ENCODE results near the gene EFTUD2.
A peak's percentile ranks its signal among the peaks of the same experiment; 100 is the strongest.

The EFTUD2 gene

DNA sequence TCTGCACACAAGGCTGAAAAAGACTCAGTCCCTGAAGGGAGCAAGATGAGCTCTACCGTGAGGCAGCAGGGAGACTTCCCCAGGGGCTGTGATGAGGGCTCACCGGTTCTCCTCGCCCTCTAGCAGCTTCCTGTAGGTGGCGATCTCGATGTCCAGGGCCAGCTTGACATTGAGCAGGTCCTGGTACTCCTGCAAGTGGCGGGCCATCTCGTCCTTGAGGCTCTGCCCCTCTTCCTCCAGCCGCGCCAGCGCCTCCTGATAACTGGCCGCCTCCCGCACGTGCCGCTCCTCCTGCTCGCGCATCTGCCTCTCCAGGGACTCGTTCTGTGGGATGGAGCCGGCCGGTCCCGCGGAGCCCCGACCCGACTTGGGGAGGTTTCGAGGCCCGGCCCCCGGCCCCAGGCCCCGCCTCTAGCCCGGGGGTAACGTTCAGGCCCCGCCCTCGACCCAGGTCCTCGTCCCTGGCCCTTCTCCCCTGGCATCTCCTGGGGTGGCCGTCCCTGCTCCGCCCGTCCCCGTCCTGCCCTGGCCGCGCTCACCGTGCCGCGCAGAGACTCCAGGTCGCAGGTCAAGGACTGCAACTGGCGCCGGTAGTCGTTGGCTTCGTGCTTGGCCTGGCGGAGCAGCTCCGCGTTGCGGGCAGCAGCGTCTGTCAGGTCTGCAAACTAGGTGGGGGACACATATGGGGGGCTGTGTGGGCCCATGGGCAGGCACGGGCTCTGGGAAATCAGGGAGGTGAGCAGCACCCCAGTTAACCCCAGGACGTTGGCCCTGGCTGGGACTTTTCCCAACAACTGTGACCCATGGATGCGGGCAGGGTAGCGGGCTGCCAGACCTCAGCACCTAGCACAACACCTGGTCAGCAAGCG lies 12.1 kb upstream of the EFTUD2 start:
- H3K36me3 ChIP-seq (ENCODE audit: control insufficient read depth in 1 of 2, insufficient read depth in 2 of 2, low read length in 2 of 2), result no peaks in the 10 kb centered on the region
- H3K14ac ChIP-seq (ENCODE audit: low read length), result no peak overlapping the region
- no peak overlapping the region for H2BK12ac ChIP-seq (ENCODE audit: low read length)
- peak overlapping the region; percentile 69 for H3K4me2 ChIP-seq (ENCODE audit: low read length)
- no peak overlapping the region for H3K27ac ChIP-seq (ENCODE audit: low read depth, low read length)
- no peak overlapping the region for H3K9ac ChIP-seq (ENCODE audit: low read length)
- no peak overlapping the region for H2BK5ac ChIP-seq (ENCODE audit: low read depth, low read length, poor library complexity)
- no peak overlapping the region for H4K91ac ChIP-seq (ENCODE audit: low read depth, low read length)
- H3K79me2 ChIP-seq (ENCODE audit: control insufficient read depth, insufficient read depth, low read length, poor library complexity), result no peaks in the 10 kb centered on the region
- H3K9me3 ChIP-seq (ENCODE audit: insufficient read depth, low read depth, low read length), result no peaks in the 10 kb centered on the region
- peak overlapping the region; percentile 27 for H3K4me3 ChIP-seq (ENCODE audit: low read depth, low read length)
- no peak overlapping the region for H3K18ac ChIP-seq (ENCODE audit: low read length)
- H3K4me1 ChIP-seq (ENCODE audit: control insufficient read depth in 1 of 2, insufficient read depth in 2 of 2, low read length in 2 of 2), result peaks cover 3 to 6% of the 10 kb centered on the region in 2 experiments
- no peak overlapping the region for H4K12ac ChIP-seq (ENCODE audit: low read depth, low read length)
- no peak overlapping the region for H2BK120ac ChIP-seq (ENCODE audit: insufficient read depth, low read length, poor library complexity)
- no peak overlapping the region for H4K8ac ChIP-seq (ENCODE audit: low read depth, low read length)
- H3K4ac ChIP-seq (ENCODE audit: low read depth, low read length), result no peak overlapping the region
- no peak overlapping the region for H3K23ac ChIP-seq (ENCODE audit: low read length)
- no CpG with 5 or more reads among the region's 56 CpGs for WGBS (ENCODE audit: extremely low coverage, insufficient coverage, insufficient read length)
- no peak overlapping the region for H2AK5ac ChIP-seq (ENCODE audit: low read length)
- peak; percentile 58 to 77 for DNase-seq
- no peaks in the 10 kb centered on the region for H3K27me3 ChIP-seq (ENCODE audit: insufficient read depth, low read length)
- no peaks in the 10 kb centered on the region for H3K79me1 ChIP-seq (ENCODE audit: low read length)
- H2AFZ ChIP-seq (ENCODE audit: insufficient read depth, low read length, poor library complexity), result peak overlapping the region; percentile 12

DNA sequence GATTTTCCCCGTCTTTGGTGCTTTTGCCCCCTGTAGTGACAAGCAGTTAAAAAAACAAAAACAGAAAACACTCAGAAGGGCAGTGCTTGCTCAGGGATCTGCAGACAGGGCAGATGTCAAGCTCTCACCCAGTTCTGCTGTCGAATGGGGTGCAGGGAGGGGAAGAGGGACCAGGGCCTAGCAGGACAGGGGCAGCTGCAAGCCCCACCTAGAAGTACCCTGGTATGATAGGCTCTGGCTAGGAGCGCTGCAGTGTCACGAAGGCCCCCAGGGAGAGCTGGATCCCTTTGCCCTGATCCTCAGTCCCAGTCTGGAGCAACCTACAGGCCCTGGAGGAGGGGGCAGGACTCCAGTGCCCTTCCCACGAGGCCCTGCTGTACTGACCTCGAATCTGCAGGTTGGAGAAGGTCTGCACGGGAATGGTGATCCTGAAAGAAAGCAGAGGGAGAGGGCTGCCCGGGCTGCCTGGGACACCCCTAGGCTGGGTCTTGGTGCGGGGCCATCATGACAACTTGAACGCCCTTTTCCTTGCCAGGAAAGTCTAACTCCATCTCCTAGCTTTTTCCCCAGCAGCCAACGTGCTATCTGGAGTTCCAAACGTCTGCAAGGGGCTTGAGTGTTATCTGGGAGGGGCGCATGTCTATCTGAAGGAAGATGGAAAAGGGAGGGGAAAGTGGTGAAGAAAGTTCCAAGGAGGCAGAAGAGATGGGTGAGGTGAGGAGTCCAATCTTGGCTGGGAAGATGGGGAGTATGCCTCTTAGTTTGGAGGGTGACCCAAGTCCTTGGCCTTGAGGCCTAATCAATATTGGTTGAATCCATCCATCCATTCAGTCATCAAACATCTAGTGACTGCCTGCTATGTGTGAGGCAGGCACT lies 11.2 kb upstream of the EFTUD2 start:
- H3K4me2 ChIP-seq (ENCODE audit: low read length), result no peak overlapping the region
- H3K9me3 ChIP-seq (ENCODE audit: insufficient read depth, low read depth, low read length), result no peaks in the 10 kb centered on the region
- H2BK120ac ChIP-seq (ENCODE audit: insufficient read depth, low read length, poor library complexity), result no peak overlapping the region
- H3K23ac ChIP-seq (ENCODE audit: low read length), result no peak overlapping the region
- H3K27ac ChIP-seq (ENCODE audit: low read depth, low read length), result no peak overlapping the region
- no peak overlapping the region for H3K9ac ChIP-seq (ENCODE audit: low read length)
- no peak overlapping the region for H2BK12ac ChIP-seq (ENCODE audit: low read length)
- no peak overlapping the region for H3K4me3 ChIP-seq (ENCODE audit: low read depth, low read length)
- no peak overlapping the region for H4K12ac ChIP-seq (ENCODE audit: low read depth, low read length)
- H3K4ac ChIP-seq (ENCODE audit: low read depth, low read length), result no peak overlapping the region
- no peak overlapping the region for H4K8ac ChIP-seq (ENCODE audit: low read depth, low read length)
- no peak overlapping the region for H3K18ac ChIP-seq (ENCODE audit: low read length)
- no peak for DNase-seq
- H3K79me2 ChIP-seq (ENCODE audit: control insufficient read depth, insufficient read depth, low read length, poor library complexity), result no peaks in the 10 kb centered on the region
- no peak overlapping the region for H4K91ac ChIP-seq (ENCODE audit: low read depth, low read length)
- no peaks in the 10 kb centered on the region for H3K36me3 ChIP-seq (ENCODE audit: control insufficient read depth in 1 of 2, insufficient read depth in 2 of 2, low read length in 2 of 2)
- WGBS (ENCODE audit: extremely low coverage, insufficient coverage, insufficient read length), result no CpG with 5 or more reads among the region's 13 CpGs
- no peak overlapping the region for H2AK5ac ChIP-seq (ENCODE audit: low read length)
- H3K79me1 ChIP-seq (ENCODE audit: low read length), result no peaks in the 10 kb centered on the region
- no peaks in the 10 kb centered on the region for H3K27me3 ChIP-seq (ENCODE audit: insufficient read depth, low read length)
- H2AFZ ChIP-seq (ENCODE audit: insufficient read depth, low read length, poor library complexity), result no peak overlapping the region
- no peak overlapping the region for H2BK5ac ChIP-seq (ENCODE audit: low read depth, low read length, poor library complexity)
- no peak overlapping the region for H3K14ac ChIP-seq (ENCODE audit: low read length)
- peaks cover 6 to 9% of the 10 kb centered on the region in 2 experiments for H3K4me1 ChIP-seq (ENCODE audit: control insufficient read depth in 1 of 2, insufficient read depth in 2 of 2, low read length in 2 of 2)

DNA sequence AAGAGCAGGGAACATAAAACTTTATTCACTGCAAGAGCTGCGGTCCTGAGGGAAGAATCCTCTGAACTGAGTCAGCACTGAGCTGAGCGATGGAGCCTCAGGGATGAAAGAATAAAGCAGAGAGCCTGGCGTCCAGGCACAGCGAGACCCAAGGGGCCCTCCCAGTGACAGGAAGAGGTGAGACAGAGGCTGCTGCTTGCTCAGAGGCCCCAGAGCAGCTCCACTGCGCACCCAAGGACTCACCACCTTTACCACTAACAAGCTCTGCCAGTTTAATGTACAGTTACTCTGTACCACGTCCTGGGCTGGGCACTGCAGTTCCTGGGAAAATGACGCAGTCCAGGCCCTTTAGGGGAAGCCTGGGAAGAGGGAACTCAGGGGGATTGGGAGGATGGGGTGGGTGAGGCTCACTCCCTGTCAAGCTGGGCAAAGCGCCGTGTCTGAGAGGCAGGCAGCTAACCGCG lies 10.5 kb upstream of the EFTUD2 start:
- Histone ChIP-seq H3K4ac (ENCODE audit: low read depth, low read length) (no peak overlapping the region), H3K79me1 (ENCODE audit: low read length) (no peaks in the 10 kb centered on the region), H3K27ac (ENCODE audit: low read depth, low read length) (no peak overlapping the region), H2BK5ac (ENCODE audit: low read depth, low read length, poor library complexity) (no peak overlapping the region), H3K9me3 (ENCODE audit: insufficient read depth, low read depth, low read length) (no peaks in the 10 kb centered on the region), H3K14ac (ENCODE audit: low read length) (no peak overlapping the region), H2AFZ (ENCODE audit: insufficient read depth, low read length, poor library complexity) (no peak overlapping the region), H3K27me3 (ENCODE audit: insufficient read depth, low read length) (no peaks in the 10 kb centered on the region), H4K91ac (ENCODE audit: low read depth, low read length) (no peak overlapping the region), H3K4me1 (ENCODE audit: control insufficient read depth in 1 of 2, insufficient read depth in 2 of 2, low read length in 2 of 2) (peaks cover 6 to 9% of the 10 kb centered on the region in 2 experiments), H3K4me3 (ENCODE audit: low read depth, low read length) (no peak overlapping the region), H3K36me3 (ENCODE audit: control insufficient read depth in 1 of 2, insufficient read depth in 2 of 2, low read length in 2 of 2) (no peaks in the 10 kb centered on the region), H4K12ac (ENCODE audit: low read depth, low read length) (no peak overlapping the region), H3K4me2 (ENCODE audit: low read length) (no peak overlapping the region), H4K8ac (ENCODE audit: low read depth, low read length) (no peak overlapping the region), H2AK5ac (ENCODE audit: low read length) (no peak overlapping the region), H3K79me2 (ENCODE audit: control insufficient read depth, insufficient read depth, low read length, poor library complexity) (no peaks in the 10 kb centered on the region), H3K23ac (ENCODE audit: low read length) (no peak overlapping the region), H3K18ac (ENCODE audit: low read length) (no peak overlapping the region), H2BK12ac (ENCODE audit: low read length) (no peak overlapping the region), H3K9ac (ENCODE audit: low read length) (no peak overlapping the region), H2BK120ac (ENCODE audit: insufficient read depth, low read length, poor library complexity) (no peak overlapping the region)
- no peak for DNase-seq
- WGBS (ENCODE audit: extremely low coverage, insufficient coverage, insufficient read length), result no CpG with 5 or more reads among the region's 11 CpGs

DNA sequence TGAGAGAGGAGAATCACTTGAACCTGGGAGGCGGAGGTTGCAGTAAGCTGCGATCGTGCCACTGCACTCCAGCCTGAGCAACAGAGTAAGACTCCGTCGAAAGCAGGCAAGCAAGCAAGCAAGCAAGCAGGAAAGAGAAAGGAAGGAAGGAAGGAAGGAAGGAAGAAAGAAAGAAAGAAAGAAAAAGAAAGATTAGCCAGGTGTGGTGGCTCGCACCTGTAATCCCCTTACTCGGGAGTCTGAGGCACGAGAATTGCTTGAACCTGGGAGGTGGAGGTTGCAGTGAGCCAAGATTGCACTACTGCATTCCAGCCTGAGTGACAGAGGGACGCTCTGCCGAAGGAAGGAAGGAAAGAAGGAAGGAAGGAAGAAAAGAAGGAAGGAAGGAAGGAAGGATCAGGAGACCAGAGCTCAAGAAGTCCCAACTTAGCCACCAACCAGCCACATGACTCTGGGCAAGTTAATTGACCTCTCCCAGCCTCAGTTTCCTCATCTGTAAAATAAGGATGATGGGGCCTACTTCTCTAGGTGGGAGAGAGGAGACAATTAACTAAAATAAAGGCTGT lies 9.6 kb upstream of the EFTUD2 start:
- Histone ChIP-seq H3K9ac (ENCODE audit: low read length) (no peak overlapping the region), H2AK5ac (ENCODE audit: low read length) (no peak overlapping the region), H3K23ac (ENCODE audit: low read length) (no peak overlapping the region), H3K18ac (ENCODE audit: low read length) (no peak overlapping the region), H2AFZ (ENCODE audit: insufficient read depth, low read length, poor library complexity) (no peak overlapping the region), H3K9me3 (ENCODE audit: insufficient read depth, low read depth, low read length) (no peaks in the 10 kb centered on the region), H2BK5ac (ENCODE audit: low read depth, low read length, poor library complexity) (no peak overlapping the region), H4K91ac (ENCODE audit: low read depth, low read length) (no peak overlapping the region), H2BK120ac (ENCODE audit: insufficient read depth, low read length, poor library complexity) (no peak overlapping the region), H4K12ac (ENCODE audit: low read depth, low read length) (no peak overlapping the region), H3K4ac (ENCODE audit: low read depth, low read length) (no peak overlapping the region), H4K8ac (ENCODE audit: low read depth, low read length) (no peak overlapping the region), H3K4me3 (ENCODE audit: low read depth, low read length) (no peak overlapping the region), H3K27ac (ENCODE audit: low read depth, low read length) (no peak overlapping the region), H3K79me1 (ENCODE audit: low read length) (no peaks in the 10 kb centered on the region), H3K79me2 (ENCODE audit: control insufficient read depth, insufficient read depth, low read length, poor library complexity) (no peaks in the 10 kb centered on the region), H3K4me2 (ENCODE audit: low read length) (no peak overlapping the region), H3K36me3 (ENCODE audit: control insufficient read depth in 1 of 2, insufficient read depth in 2 of 2, low read length in 2 of 2) (no peaks in the 10 kb centered on the region), H3K27me3 (ENCODE audit: insufficient read depth, low read length) (no peaks in the 10 kb centered on the region), H3K4me1 (ENCODE audit: control insufficient read depth in 1 of 2, insufficient read depth in 2 of 2, low read length in 2 of 2) (peaks cover 6 to 9% of the 10 kb centered on the region in 2 experiments), H2BK12ac (ENCODE audit: low read length) (no peak overlapping the region), H3K14ac (ENCODE audit: low read length) (no peak overlapping the region)
- DNase-seq, result no peak
- WGBS (ENCODE audit: extremely low coverage, insufficient coverage, insufficient read length), result no CpG with 5 or more reads among the region's 10 CpGs
